Upper lobe of left lung (tissue), 4 donors: Measurements from ENCODE around the gene CEBPE.

Source experiments
- EP300 ChIP-seq, 4 donors: sonication (generic); formaldehyde crosslinking; IDR thresholded peaks; one replicate each; pipeline ENCODE4 v1.5.1; 2017; ENCODE audit warnings: antibody characterized with exemption in 4 of 4, control low read depth in 2 of 4
- POLR2A ChIP-seq, 4 donors: fragments of 450-650 bp; IDR thresholded peaks; one replicate each; pipeline ENCODE4 v1.5.1; 2016 to 2017; ENCODE audit warnings: antibody characterized with exemption in 4 of 4, mild to moderate bottlenecking in 2 of 4
- POLR2AphosphoS5 ChIP-seq, 2 donors: sonication (generic); formaldehyde crosslinking; IDR thresholded peaks; one replicate each; pipeline ENCODE4 v1.5.1; 2017; ENCODE audit warnings: antibody characterized with exemption in 2 of 2
- TF ChIP-seq, protein P1 (sequence below), 6 experiments: fragments of 450-650 bp in 4 of 6; fragments of 200-600 bp in 2 of 6; sonication (generic) in 2 of 6; IDR thresholded peaks; one replicate each; pipeline ENCODE4 v1.5.1; 2016 to 2019; ENCODE audit warnings: antibody characterized with exemption in 6 of 6

- TF ChIP-seq, protein P1, sequence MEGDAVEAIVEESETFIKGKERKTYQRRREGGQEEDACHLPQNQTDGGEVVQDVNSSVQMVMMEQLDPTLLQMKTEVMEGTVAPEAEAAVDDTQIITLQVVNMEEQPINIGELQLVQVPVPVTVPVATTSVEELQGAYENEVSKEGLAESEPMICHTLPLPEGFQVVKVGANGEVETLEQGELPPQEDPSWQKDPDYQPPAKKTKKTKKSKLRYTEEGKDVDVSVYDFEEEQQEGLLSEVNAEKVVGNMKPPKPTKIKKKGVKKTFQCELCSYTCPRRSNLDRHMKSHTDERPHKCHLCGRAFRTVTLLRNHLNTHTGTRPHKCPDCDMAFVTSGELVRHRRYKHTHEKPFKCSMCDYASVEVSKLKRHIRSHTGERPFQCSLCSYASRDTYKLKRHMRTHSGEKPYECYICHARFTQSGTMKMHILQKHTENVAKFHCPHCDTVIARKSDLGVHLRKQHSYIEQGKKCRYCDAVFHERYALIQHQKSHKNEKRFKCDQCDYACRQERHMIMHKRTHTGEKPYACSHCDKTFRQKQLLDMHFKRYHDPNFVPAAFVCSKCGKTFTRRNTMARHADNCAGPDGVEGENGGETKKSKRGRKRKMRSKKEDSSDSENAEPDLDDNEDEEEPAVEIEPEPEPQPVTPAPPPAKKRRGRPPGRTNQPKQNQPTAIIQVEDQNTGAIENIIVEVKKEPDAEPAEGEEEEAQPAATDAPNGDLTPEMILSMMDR (IDR thresholded peaks at IDR 0.05): no peak
- no peak for TF ChIP-seq EP300 (IDR thresholded peaks at IDR 0.05)
- TF ChIP-seq POLR2A (IDR thresholded peaks at IDR 0.05): no peak
- no peak for TF ChIP-seq POLR2AphosphoS5 (IDR thresholded peaks at IDR 0.05)
These were observed 32.5 kb downstream of the CEBPE start for GRCh38 chr14:23086565-23086964.
